IPS-15b (cell line): Measurements from ENCODE around the gene GABRR2.
"Not testable (repeated sequence)": the region's sequence is repeated elsewhere in the genome, so short reads cannot be mapped to it uniquely, and the experiment has no call there.

Experiments
- H3K27me3 ChIP-seq: one replicate; pipeline ENCODE4 v1.6.1; 2013; ENCODE audit warnings: low read length; ENCODE audit not compliant: control insufficient read depth, insufficient read depth
- H3K36me3 ChIP-seq: one replicate; pipeline ENCODE4 v1.6.1; 2013; ENCODE audit warnings: low read length; ENCODE audit not compliant: control insufficient read depth, insufficient read depth
- H3K4me1 ChIP-seq: one replicate; pipeline ENCODE4 v1.6.1; 2013; ENCODE audit warnings: mild to moderate bottlenecking, low read length; ENCODE audit not compliant: control insufficient read depth, insufficient read depth
- H3K4me3 ChIP-seq: one replicate; pipeline ENCODE4 v1.5.1; 2013; ENCODE audit warnings: low read depth, low read length
- H3K9ac ChIP-seq: one replicate; pipeline ENCODE4 v1.6.1; 2013; ENCODE audit warnings: low read depth, mild to moderate bottlenecking, low read length
- H3K9me3 ChIP-seq: one replicate; pipeline ENCODE4 v1.6.1; 2013; ENCODE audit warnings: mild to moderate bottlenecking, low read length; ENCODE audit not compliant: control insufficient read depth, insufficient read depth

The GABRR2 gene

GRCh38 chr6:89321131-89321970 is 6.3 kb upstream of the GABRR2 start:
- Histone ChIP-seq H3K9ac (no peak overlapping the region), H3K4me1 (peaks cover 5% of the 10 kb centered on the region), H3K36me3 (no peaks in the 10 kb centered on the region)

GRCh38 chr6:89320012-89320559 is 5.0 kb upstream of the GABRR2 start:
- H3K4me1 ChIP-seq, result peaks cover 5% of the 10 kb centered on the region
- H3K27me3 ChIP-seq, result no peaks in the 10 kb centered on the region
- peaks cover 3% of the 10 kb centered on the region for H3K9me3 ChIP-seq
- no peaks in the 10 kb centered on the region for H3K36me3 ChIP-seq
- no peak overlapping the region for H3K4me3 ChIP-seq
- H3K9ac ChIP-seq, result no peak overlapping the region

More at GRCh38 chr6:89321131-89321970, 6.3 kb upstream of the GABRR2 start:
- Histone ChIP-seq H3K27me3 (no peaks in the 10 kb centered on the region), H3K9me3 (peaks cover 3% of the 10 kb centered on the region), H3K4me3 (no peak overlapping the region)

- H3K9ac ChIP-seq, result no peak overlapping the region
- H3K36me3 ChIP-seq, result no peaks in the 10 kb centered on the region
- H3K4me3 ChIP-seq, result no peak overlapping the region
- H3K27me3 ChIP-seq, result no peaks in the 10 kb centered on the region
- peaks cover 5% of the 10 kb centered on the region for H3K4me1 ChIP-seq
- peaks cover 3% of the 10 kb centered on the region for H3K9me3 ChIP-seq
These were observed 2.0 kb upstream of the GABRR2 start for GRCh38 chr6:89317067-89317466.

DNA sequence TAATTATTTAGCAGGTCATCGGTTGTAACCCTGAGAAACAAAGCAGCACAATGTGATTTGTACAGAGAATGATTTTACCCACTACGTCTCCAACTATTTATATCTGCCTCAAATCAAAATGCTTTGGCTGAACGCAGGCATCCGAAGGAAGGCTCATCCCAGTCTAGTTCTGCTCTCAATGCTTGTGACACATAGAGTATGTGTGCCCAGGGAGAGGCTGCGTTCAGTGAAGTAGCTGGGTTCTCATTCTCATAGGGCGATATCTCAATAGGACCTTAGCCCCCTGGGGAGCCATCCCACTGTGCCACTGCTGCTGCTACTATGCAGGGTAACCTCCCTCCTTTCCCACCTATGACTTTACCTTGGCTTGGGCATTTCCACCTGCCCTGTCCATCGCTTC is 407 bp downstream of the GABRR2 start:
- Histone ChIP-seq H3K27me3 (no peaks in the 10 kb centered on the region), H3K9me3 (no peaks in the 10 kb centered on the region), H3K36me3 (no peaks in the 10 kb centered on the region), H3K4me1 (peaks cover 5% of the 10 kb centered on the region), H3K4me3 (no peak overlapping the region), H3K9ac (no peak overlapping the region)

DNA sequence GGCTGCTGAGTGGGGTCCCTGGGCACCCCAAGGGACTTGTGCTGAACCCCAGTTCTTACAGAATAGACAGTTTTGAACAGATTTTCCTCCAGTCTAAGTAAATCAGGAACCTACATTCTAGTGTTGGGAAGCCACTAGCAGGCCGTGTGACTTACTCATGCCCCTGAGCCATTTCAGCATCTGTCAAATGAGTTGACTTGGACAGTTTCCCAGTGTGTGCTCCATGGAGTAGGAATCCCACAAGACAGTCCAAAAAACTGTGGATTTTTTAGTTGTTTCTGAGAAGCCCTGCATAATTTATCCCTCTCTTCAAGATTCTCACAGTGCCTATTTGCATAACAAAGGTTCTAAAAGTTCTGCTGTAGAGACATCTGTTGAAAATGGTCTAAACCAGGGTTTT is 2.1 kb downstream of the GABRR2 start:
- Histone ChIP-seq H3K4me1 (peaks cover 5% of the 10 kb centered on the region), H3K27me3 (no peaks in the 10 kb centered on the region), H3K36me3 (no peaks in the 10 kb centered on the region)

DNA sequence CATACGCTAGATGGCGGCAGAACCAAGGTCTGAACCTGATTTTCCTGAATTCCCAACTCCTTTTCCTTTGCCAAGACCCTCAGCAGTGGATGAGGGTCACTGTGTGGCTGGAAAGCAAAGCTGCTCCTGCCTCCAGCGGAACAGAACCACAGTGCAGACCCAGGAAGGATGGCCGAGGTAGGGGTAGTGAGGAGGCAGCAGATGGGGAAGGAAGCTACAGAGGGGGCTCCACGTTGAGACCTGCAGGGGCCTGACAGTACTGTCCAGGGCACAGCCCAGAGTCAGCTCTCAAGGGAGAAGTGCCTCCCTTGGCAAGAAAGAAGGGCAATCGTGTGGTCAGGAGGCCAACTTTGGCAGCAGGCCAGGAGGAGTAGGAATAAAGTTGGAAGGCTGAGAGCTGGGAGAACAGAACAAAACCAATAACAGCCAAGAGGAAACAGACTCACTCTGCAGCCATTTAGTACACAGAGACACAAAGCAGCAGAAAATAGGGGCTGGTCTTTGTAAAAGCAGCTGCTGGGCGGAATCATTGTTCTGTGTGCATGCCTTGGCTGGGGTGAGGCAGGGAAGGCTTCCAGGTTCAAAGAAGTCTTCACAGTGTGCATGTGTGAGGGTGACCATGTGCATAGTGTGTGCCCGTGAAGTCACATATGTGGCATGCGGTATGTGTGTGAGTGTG is 3.1 kb downstream of the GABRR2 start:
- no peaks in the 10 kb centered on the region for H3K27me3 ChIP-seq
- no peaks in the 10 kb centered on the region for H3K9me3 ChIP-seq
- H3K36me3 ChIP-seq, result no peaks in the 10 kb centered on the region
- H3K9ac ChIP-seq, result no peak overlapping the region
- H3K4me1 ChIP-seq, result peaks cover 4% of the 10 kb centered on the region
- no peak overlapping the region for H3K4me3 ChIP-seq

More for the DNA sequence above, 2.1 kb downstream of the GABRR2 start:
- Histone ChIP-seq H3K9ac (no peak overlapping the region), H3K9me3 (no peaks in the 10 kb centered on the region), H3K4me3 (no peak overlapping the region)

DNA sequence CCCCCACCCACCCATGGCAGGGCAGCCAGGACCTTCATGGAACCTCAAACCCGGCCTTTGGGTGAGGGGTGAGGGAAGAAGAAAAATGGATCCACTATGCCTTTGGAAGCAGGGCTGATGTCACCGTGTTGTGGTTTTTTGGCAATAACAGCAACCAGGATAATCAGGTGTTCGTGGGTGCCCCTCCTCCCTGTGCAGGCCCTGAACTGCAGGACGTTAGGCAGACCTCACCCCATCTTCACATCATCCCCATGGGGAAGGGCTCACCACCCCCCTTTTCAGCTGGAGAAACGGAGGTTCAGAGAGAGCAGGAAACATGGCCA is 3.6 kb downstream of the GABRR2 start:
- H3K36me3 ChIP-seq, result no peaks in the 10 kb centered on the region
- H3K4me1 ChIP-seq, result no peaks in the 10 kb centered on the region
- H3K9me3 ChIP-seq, result no peaks in the 10 kb centered on the region
- no peaks in the 10 kb centered on the region for H3K27me3 ChIP-seq
- H3K9ac ChIP-seq, result no peak overlapping the region
- H3K4me3 ChIP-seq, result no peak overlapping the region

DNA sequence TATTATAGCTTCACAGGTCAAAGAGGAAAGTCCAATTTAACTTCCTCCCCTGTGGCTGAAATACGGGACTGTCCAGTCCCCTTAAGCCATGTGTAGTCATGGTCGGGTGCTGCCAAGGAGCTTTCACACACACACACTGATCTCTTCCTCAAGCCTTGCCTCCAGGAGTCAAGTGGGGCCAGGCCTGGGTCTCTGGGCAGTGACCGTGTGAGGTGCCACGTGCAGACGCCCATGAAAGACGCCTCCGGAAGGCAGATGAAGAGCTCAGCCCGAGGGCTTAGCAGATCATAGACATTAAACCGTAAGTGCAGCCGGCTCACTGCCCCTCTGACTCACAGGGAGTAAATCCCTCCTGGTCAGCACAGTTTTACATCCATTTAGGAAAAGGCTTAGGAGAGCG is 4.2 kb downstream of the GABRR2 start:
- Histone ChIP-seq H3K36me3 (no peaks in the 10 kb centered on the region), H3K9ac (no peak overlapping the region), H3K27me3 (no peaks in the 10 kb centered on the region), H3K4me1 (no peaks in the 10 kb centered on the region), H3K9me3 (no peaks in the 10 kb centered on the region), H3K4me3 (no peak overlapping the region)

GRCh38 chr6:89308525-89309395 is 6.3 kb downstream of the GABRR2 start:
- H3K36me3 ChIP-seq, result no peaks in the 10 kb centered on the region
- no peaks in the 10 kb centered on the region for H3K27me3 ChIP-seq
- no peak overlapping the region for H3K4me3 ChIP-seq

DNA sequence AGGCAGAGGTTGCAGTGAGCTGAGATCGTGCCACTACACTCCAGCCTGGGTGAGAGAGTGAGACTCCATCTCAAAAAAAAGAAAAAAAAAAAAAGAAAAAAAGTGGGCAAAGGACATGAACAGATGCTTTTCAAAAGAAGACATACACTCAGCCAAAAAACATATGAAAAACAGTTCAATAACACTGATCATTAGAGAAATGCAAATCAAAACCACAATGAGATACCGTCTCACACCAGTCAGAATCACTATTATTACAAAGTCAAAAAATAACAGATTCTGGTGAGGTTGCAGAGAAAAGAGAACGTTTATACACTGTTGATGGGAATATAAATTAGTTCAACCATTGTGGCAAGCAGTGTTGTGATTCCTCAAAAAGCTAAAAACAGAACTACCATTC is 10.6 kb downstream of the GABRR2 start:
- not testable (repeated sequence) for H3K4me1 ChIP-seq, H3K4me3 ChIP-seq, H3K9ac ChIP-seq, H3K27me3 ChIP-seq, H3K9me3 ChIP-seq, H3K36me3 ChIP-seq

More at GRCh38 chr6:89308525-89309395, 6.3 kb downstream of the GABRR2 start:
- no peaks in the 10 kb centered on the region for H3K9me3 ChIP-seq
- no peaks in the 10 kb centered on the region for H3K4me1 ChIP-seq
- no peak overlapping the region for H3K9ac ChIP-seq

DNA sequence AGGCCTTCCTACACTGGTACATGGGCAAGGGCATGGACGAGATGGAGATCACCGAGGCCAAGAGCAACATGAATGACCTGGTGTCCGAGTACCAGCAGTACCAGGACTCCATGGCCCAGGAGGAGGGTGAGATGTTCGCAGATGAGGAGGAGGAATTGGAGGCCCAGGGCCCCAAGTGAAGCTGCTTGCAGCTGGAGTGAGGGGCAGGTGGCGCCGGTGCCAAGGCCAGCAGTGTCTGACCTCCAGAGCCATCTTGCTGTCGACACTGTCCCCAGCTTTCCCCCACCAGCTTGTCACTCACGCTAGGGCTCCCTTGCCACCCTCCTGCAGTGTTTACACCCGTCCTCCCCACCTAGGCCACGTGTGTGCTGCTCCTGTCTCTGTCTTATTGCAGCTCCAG is 12.2 kb downstream of the GABRR2 start:
- H3K27me3 ChIP-seq, result no peaks in the 10 kb centered on the region
- no peak overlapping the region for H3K9ac ChIP-seq
- no peaks in the 10 kb centered on the region for H3K4me1 ChIP-seq
- H3K36me3 ChIP-seq, result no peaks in the 10 kb centered on the region
- H3K4me3 ChIP-seq, result no peak overlapping the region
- no peaks in the 10 kb centered on the region for H3K9me3 ChIP-seq
